Measurements from ENCODE around the gene LGALS4. TPM values are rescaled to one million over a fixed set of nuclear protein-coding genes. Genes with fewer than 3 reads are reported as not detected.
"Not testable (repeated sequence)": the region's sequence is repeated elsewhere in the genome, so short reads cannot be mapped to it uniquely, and the experiment has no call there.

LGALS4 gene
- total and polyA plus RNA-seq, 2 donors from 2014 or later: 1.2 to 12.2 TPM

- Histone ChIP-seq H3K9ac (ENCODE audit: low read length in 3 of 3) (no peak within 1 kb of the TSS), H3K4me3 (ENCODE audit: low read length in 3 of 3) (no peak within 1 kb of the TSS), H3K36me3 (ENCODE audit: control insufficient read depth in 2 of 3, insufficient read depth in 3 of 3, low read length in 3 of 3) (no peaks in the 10 kb centered on the region), H3K27me3 (ENCODE audit: control insufficient read depth, insufficient read depth, low read length) (no peaks in the 10 kb centered on the region), H3K9me3 (ENCODE audit: control insufficient read depth in 2 of 3, insufficient read depth in 1 of 3, low read length in 3 of 3) (no peaks in the 10 kb centered on the region), H3K27ac (ENCODE audit: low read depth in 2 of 2, low read length in 2 of 2) (no peak within 1 kb of the TSS), H3K4me1 (ENCODE audit: control insufficient read depth in 2 of 3, insufficient read depth in 2 of 3, low read depth in 1 of 3, low read length in 3 of 3) (peaks cover 0 to 4% (median 0%) of the 10 kb centered on the region in 3 donors)
- FAIRE-seq: no peak
- intact Hi-C loops (cut with DNase I): no loop called here
- TF ChIP-seq CTCF (IDR thresholded peaks at IDR 0.05; ENCODE audit: borderline replicate concordance, extremely low read depth, insufficient read depth): no peak
- DNase-seq: peak in 1 of 5 donors; percentile 64
Measured at GRCh38 chr19:38788478-38789243, 24.1 kb downstream of the LGALS4 start, which contains the start of gene LGALS7B. LGALS7B (plus strand) TSS chr19:38789200; CDS start chr19:38789227, 27 bp downstream.

- Histone ChIP-seq H3K9ac (ENCODE audit: low read length in 3 of 3) (no peak overlapping the region), H3K4me1 (ENCODE audit: control insufficient read depth in 2 of 3, insufficient read depth in 2 of 3, low read depth in 1 of 3, low read length in 3 of 3) (no peaks in the 10 kb centered on the region), H3K27me3 (ENCODE audit: control insufficient read depth, insufficient read depth, low read length) (no peaks in the 10 kb centered on the region), H3K4me3 (ENCODE audit: low read length in 3 of 3) (no peak overlapping the region), H3K36me3 (ENCODE audit: control insufficient read depth in 2 of 3, insufficient read depth in 3 of 3, low read length in 3 of 3) (no peaks in the 10 kb centered on the region), H3K27ac (ENCODE audit: low read depth in 2 of 2, low read length in 2 of 2) (no peak overlapping the region), H3K9me3 (ENCODE audit: control insufficient read depth in 2 of 3, insufficient read depth in 1 of 3, low read length in 3 of 3) (no peaks in the 10 kb centered on the region)
- DNase-seq (peak in 1 of 5 donors; percentile 39), FAIRE-seq (no peak)
- intact Hi-C loops (cut with DNase I): no loop called here
- TF ChIP-seq CTCF (IDR thresholded peaks at IDR 0.05; ENCODE audit: borderline replicate concordance, extremely low read depth, insufficient read depth): no peak
Measured at GRCh38 chr19:38786572-38787265, 26.0 kb downstream of the LGALS4 start.

- H3K27ac ChIP-seq (ENCODE audit: low read depth in 2 of 2, low read length in 2 of 2); H3K9me3 ChIP-seq (ENCODE audit: control insufficient read depth in 2 of 3, insufficient read depth in 1 of 3, low read length in 3 of 3); H3K27me3 ChIP-seq (ENCODE audit: control insufficient read depth, insufficient read depth, low read length); H3K4me1 ChIP-seq (ENCODE audit: control insufficient read depth in 2 of 3, insufficient read depth in 2 of 3, low read depth in 1 of 3, low read length in 3 of 3); FAIRE-seq; H3K9ac ChIP-seq (ENCODE audit: low read length in 3 of 3); intact Hi-C loops (cut with DNase I); H3K36me3 ChIP-seq (ENCODE audit: control insufficient read depth in 2 of 3, insufficient read depth in 3 of 3, low read length in 3 of 3); H3K4me3 ChIP-seq (ENCODE audit: low read length in 3 of 3): not testable (repeated sequence)
- DNase-seq: peak in 1 of 5 donors; percentile 30
Measured at GRCh38 chr19:38786061-38786460, 26.7 kb downstream of the LGALS4 start.

DNA sequence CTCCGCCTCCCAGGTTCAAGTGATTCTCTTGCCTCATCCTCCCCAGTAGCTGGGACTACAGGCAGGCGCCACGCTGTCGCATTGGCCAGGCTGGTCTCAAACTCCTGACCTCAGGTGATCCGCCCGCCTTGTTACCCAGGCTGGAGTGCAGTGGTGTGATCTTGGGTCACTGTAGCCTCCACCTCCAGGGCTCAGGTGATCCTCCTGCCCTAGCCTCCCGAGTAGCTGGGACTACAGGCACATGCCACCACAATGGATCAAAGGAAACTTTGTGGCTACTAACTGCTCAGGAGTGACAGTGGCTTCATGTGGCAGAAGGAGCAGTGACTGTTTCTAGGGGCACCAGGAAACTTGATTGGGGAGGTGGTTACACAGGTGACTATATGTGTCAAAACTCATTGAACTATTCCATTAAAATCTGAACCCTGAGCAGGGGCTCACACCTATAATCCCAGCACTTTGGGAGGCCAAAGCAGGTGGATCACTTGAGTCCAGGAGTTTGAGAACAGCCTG, 27.5 kb downstream of the LGALS4 start:
- Histone ChIP-seq H3K27ac (ENCODE audit: low read depth in 2 of 2, low read length in 2 of 2) (no peak overlapping the region), H3K4me3 (ENCODE audit: low read length in 3 of 3) (no peak overlapping the region), H3K4me1 (ENCODE audit: control insufficient read depth in 2 of 3, insufficient read depth in 2 of 3, low read depth in 1 of 3, low read length in 3 of 3) (no peaks in the 10 kb centered on the region), H3K9me3 (ENCODE audit: control insufficient read depth in 2 of 3, insufficient read depth in 1 of 3, low read length in 3 of 3) (no peaks in the 10 kb centered on the region), H3K27me3 (ENCODE audit: control insufficient read depth, insufficient read depth, low read length) (no peaks in the 10 kb centered on the region), H3K9ac (ENCODE audit: low read length in 3 of 3) (no peak overlapping the region), H3K36me3 (ENCODE audit: control insufficient read depth in 2 of 3, insufficient read depth in 3 of 3, low read length in 3 of 3) (no peaks in the 10 kb centered on the region)
- FAIRE-seq (no peak), DNase-seq (peak in 1 of 5 donors; percentile 32)
- intact Hi-C loops (cut with DNase I): no loop called here
- no peak for TF ChIP-seq CTCF (IDR thresholded peaks at IDR 0.05; ENCODE audit: borderline replicate concordance, extremely low read depth, insufficient read depth)

All from kidney (tissue), 14 donors.